GM18511 (cell line): ENCODE measurements around the gene KCNIP4.

ENCODE experiments used
- ATAC-seq: cut with Tn5 transposase; IDR thresholded peaks from one replicate; pipeline ENCODE4 v1.9.1; 2021; ENCODE audit warnings: mild to moderate bottlenecking, moderate library complexity; ENCODE audit not compliant: unreplicated experiment

The KCNIP4 gene

GRCh38 chr4:20700007-20700761 is 1248.4 kb downstream of the KCNIP4 start, which contains the start of gene PACRGL:
Gene PACRGL, plus strand, starts transcription at chr4:20700458. Its CDS starts 4,024 bp downstream, at chr4:20704482.
- peak; percentile 99 for ATAC-seq

GRCh38 chr4:20698820-20699219 is 1249.8 kb downstream of the KCNIP4 start:
- no peak for ATAC-seq

- ATAC-seq: no peak
These were observed 1250.2 kb downstream of the KCNIP4 start for GRCh38 chr4:20698382-20698781.

GRCh38 chr4:20696815-20697214 is 1251.8 kb downstream of the KCNIP4 start:
- ATAC-seq: no peak

- no peak for ATAC-seq
These were observed 1260.7 kb downstream of the KCNIP4 start for GRCh38 chr4:20687864-20688263.

- ATAC-seq: no peak
These were observed 1263.5 kb downstream of the KCNIP4 start for GRCh38 chr4:20684852-20685763.

- no peak for ATAC-seq
These were observed 1264.8 kb downstream of the KCNIP4 start for GRCh38 chr4:20683766-20684165.

GRCh38 chr4:20682853-20683252 is 1265.7 kb downstream of the KCNIP4 start:
- no peak for ATAC-seq

- ATAC-seq: no peak
These were observed 1267.3 kb downstream of the KCNIP4 start for GRCh38 chr4:20681271-20681670.

GRCh38 chr4:20680736-20681135 is 1267.8 kb downstream of the KCNIP4 start:
- no peak for ATAC-seq

- ATAC-seq: no peak
These were observed 1268.6 kb downstream of the KCNIP4 start for GRCh38 chr4:20679951-20680350.
